B cell (primary cell): Measurements from ENCODE around the gene AQP3. TPM values are rescaled to one million over a fixed set of nuclear protein-coding genes. Genes with fewer than 3 reads are reported as not detected.
"Not testable (repeated sequence)": the region's sequence is repeated elsewhere in the genome, so short reads cannot be mapped to it uniquely, and the experiment has no call there.

Source experiments
- ATAC-seq: fragments of 200-7000 bp; cut with Tn5 transposase; one replicate; pipeline ENCODE4 v1.10.0; 2021; ENCODE audit warnings: low read depth, mild to moderate bottlenecking, moderate number of reproducible peaks, moderate library complexity
- CTCF ChIA-PET: fragments of 350-600 bp; sonication (Branson Sonifier 250); formaldehyde crosslinking; loops from one replicate; lab custom pipeline; 2021; ENCODE audit warnings: antibody characterized with exemption, inconsistent platforms; lab: Charles Lee
- POLR2A ChIA-PET: fragments of 350-600 bp; sonication (Branson Sonifier 250); formaldehyde crosslinking; loops from one replicate; lab custom pipeline; 2021; ENCODE audit warnings: antibody characterized with exemption; lab: Charles Lee
- DNase-seq: peaks from one replicate; pipeline ENCODE4 v3.0.0; 2013
- H2AFZ ChIP-seq: 2 replicates; pipeline ENCODE4 v1.6.1; 2012; ENCODE audit warnings: mild to moderate bottlenecking, low read depth, low read length; ENCODE audit not compliant: insufficient read depth, poor library complexity, severe bottlenecking
- H3K27ac ChIP-seq, 2 donors: 1 replicate in 1 of 2; 2 replicates in 1 of 2; pipeline ENCODE4 v1.5.1; 2012 to 2013; ENCODE audit warnings: low read length in 2 of 2, mild to moderate bottlenecking in 2 of 2, moderate library complexity in 1 of 2
- H3K27me3 ChIP-seq, 4 experiments: fragments of 200-600 bp in 1 of 4; sonication (generic) in 1 of 4; replicated peaks in 1 of 4; 1 replicate in 2 of 4; 2 replicates in 2 of 4; pipeline versions ENCODE4 v1.6.1 to v1.7.0; 2013 to 2016; ENCODE audit warnings: low read length in 3 of 4, mild to moderate bottlenecking in 2 of 4, mixed read lengths in 1 of 4, moderate library complexity in 1 of 4; ENCODE audit not compliant: insufficient read depth in 4 of 4, control insufficient read depth in 3 of 4; ENCODE audit errors: control extremely low read depth in 1 of 4
- H3K36me3 ChIP-seq, 2 experiments: replicated peaks in 1 of 2; 1 replicate in 1 of 2; 2 replicates in 1 of 2; pipeline versions ENCODE4 v1.6.1 to v1.7.1; 2013; ENCODE audit warnings: low read length in 1 of 2; ENCODE audit not compliant: insufficient read depth in 2 of 2, control insufficient read depth in 1 of 2; ENCODE audit errors: control extremely low read depth in 1 of 2, extremely low read depth in 1 of 2
- H3K4me1 ChIP-seq, 2 donors: fragments of 200-600 bp in 1 of 2; sonication (generic) in 1 of 2; 1 replicate in 1 of 2; 2 replicates in 1 of 2; pipeline versions ENCODE4 v1.5.1 to v1.6.1; 2013 to 2017; ENCODE audit warnings: low read length in 2 of 2; ENCODE audit not compliant: control insufficient read depth in 2 of 2, insufficient read depth in 2 of 2
- H3K4me2 ChIP-seq: replicated peaks from 2 replicates; pipeline ENCODE3; 2012; ENCODE audit warnings: mild to moderate bottlenecking, low read depth, low read length; ENCODE audit not compliant: poor library complexity, severe bottlenecking
- H3K4me3 ChIP-seq, 5 experiments: fragments of 200-600 bp in 1 of 5; sonication (generic) in 1 of 5; 1 replicate in 3 of 5; 2 replicates in 2 of 5; pipeline versions ENCODE4 v1.5.1 to v1.7.0; 2011 to 2016; ENCODE audit warnings: low read length in 4 of 5, mild to moderate bottlenecking in 4 of 5, low read depth in 2 of 5, control low read depth in 1 of 5, moderate library complexity in 1 of 5; ENCODE audit not compliant: insufficient read depth in 1 of 5; ENCODE audit errors: control extremely low read depth in 1 of 5, extremely low read depth in 1 of 5
- H3K79me2 ChIP-seq: fragments of 200-600 bp; sonication (generic); one replicate; pipeline ENCODE4 v1.6.0; 2016; ENCODE audit warnings: low read length; ENCODE audit not compliant: control insufficient read depth, insufficient read depth
- H3K9ac ChIP-seq: fragments of 200-600 bp; sonication (generic); 2 replicates; pipeline ENCODE4 v1.6.1; 2017; ENCODE audit warnings: mild to moderate bottlenecking, low read length, moderate library complexity
- H3K9me3 ChIP-seq, 3 donors: one replicate each; pipeline versions ENCODE4 v1.6.1 to v1.7.1; 2013; ENCODE audit warnings: low read length in 2 of 3; ENCODE audit not compliant: control insufficient read depth in 2 of 3, insufficient read depth in 1 of 3; ENCODE audit errors: control extremely low read depth in 1 of 3
- H4K20me1 ChIP-seq: 2 replicates; pipeline ENCODE4 v1.6.0; 2012; ENCODE audit warnings: mild to moderate bottlenecking, low read length; ENCODE audit not compliant: insufficient read depth, control insufficient read depth, poor library complexity, severe bottlenecking
- H3K27ac Mint-ChIP-seq: one replicate; pipeline ENCODE4 v1.8.0; 2021; ENCODE audit warnings: mixed read lengths
- H3K27me3 Mint-ChIP-seq: one replicate; pipeline ENCODE4 v1.8.0; 2021; ENCODE audit warnings: mixed read lengths
- H3K4me1 Mint-ChIP-seq: one replicate; pipeline ENCODE4 v1.8.0; 2021; ENCODE audit warnings: mixed read lengths
- H3K4me3 Mint-ChIP-seq: one replicate; pipeline ENCODE4 v1.8.0; 2021; ENCODE audit warnings: mixed read lengths
- H3K9me3 Mint-ChIP-seq: one replicate; pipeline ENCODE4 v1.8.0; 2022; ENCODE audit warnings: mixed read lengths; ENCODE audit not compliant: insufficient read depth
- WGBS: methylation state at CpG from one replicate; pipeline ENCODE4 v1.1.5; 2013; ENCODE audit warnings: missing lambda C conversion rate; ENCODE audit not compliant: insufficient coverage; 5-methylcytosine and 5-hydroxymethylcytosine counted together
- intact Hi-C: fragments of 100-400 bp; cut with micrococcal nuclease; formaldehyde crosslinking; loops from one replicate; pipeline ENCODE4 v1.10.0; 2022
- polyA plus RNA-seq: library from polyadenylated mRNA; depleted of rRNA; stranded (reverse); fragments of >200 nt; gene quantifications from 2 replicates; pipeline ENCODE4 v1.2.3, GENCODE V29; 2012
- total RNA-seq, 2 donors: library from RNA; stranded (reverse); fragments of 120-200 nt in 1 of 2; gene quantifications; 1 replicate in 1 of 2; 2 replicates in 1 of 2; pipeline versions ENCODE4 v1.2.3 to v1.2.4, GENCODE V29; 2013 to 2022

AQP3 gene
- total and polyA plus RNA-seq, 2 donors (not counting 1 experiment from before 2014, with no cell fraction given): 1.8 to 10.0 TPM

DNA sequence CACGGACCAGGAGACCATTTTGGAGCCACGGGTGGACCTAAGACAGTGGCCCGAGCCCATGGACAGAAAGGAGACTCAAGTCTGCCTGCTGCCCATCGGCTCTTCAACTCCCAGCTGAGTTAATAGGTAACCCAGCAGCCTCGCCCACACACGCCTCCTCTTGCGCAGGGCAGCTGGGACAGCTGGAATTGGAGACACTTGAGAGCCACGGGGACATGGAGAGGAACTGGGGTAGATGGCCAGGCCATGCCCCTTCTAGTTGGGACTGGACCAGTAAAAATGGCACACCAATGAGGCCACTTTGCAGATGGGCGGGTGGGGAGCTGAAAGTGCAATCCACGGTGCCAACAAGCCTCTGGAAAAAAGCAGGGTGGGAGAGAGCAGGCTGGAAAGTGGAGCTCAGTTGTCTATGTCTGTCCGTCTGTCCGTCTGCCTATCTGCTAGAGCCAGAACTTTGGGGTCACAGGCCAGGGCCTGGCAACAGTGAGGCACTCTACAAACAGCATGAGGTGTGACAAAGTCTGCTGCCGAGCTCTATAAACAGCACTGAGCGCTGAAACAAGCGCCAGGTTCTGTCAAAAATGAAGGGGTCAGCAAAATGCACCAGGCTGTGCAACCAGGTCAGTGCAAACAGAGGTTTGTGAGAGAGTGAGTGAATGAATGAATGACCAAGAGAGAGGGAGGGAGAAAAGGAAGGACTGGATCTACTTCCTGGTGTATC, 52.1 kb downstream of the AQP3 start:
- H3K9me3 Mint-ChIP-seq, H3K27ac Mint-ChIP-seq, H3K4me3 Mint-ChIP-seq, intact Hi-C loops, CTCF ChIA-PET, H3K4me2 ChIP-seq, H4K20me1 ChIP-seq, H3K4me1 ChIP-seq, DNase-seq, H3K27me3 ChIP-seq, H3K9ac ChIP-seq, H3K36me3 ChIP-seq, H3K4me3 ChIP-seq, H2AFZ ChIP-seq, POLR2A ChIA-PET, ATAC-seq, H3K9me3 ChIP-seq, H3K79me2 ChIP-seq, H3K4me1 Mint-ChIP-seq, H3K27ac ChIP-seq: not testable (repeated sequence)
- H3K27me3 Mint-ChIP-seq: peaks cover 16% of the 10 kb centered on the region
- WGBS: 93% methylated on average over 15 of the region's 15 CpGs

DNA sequence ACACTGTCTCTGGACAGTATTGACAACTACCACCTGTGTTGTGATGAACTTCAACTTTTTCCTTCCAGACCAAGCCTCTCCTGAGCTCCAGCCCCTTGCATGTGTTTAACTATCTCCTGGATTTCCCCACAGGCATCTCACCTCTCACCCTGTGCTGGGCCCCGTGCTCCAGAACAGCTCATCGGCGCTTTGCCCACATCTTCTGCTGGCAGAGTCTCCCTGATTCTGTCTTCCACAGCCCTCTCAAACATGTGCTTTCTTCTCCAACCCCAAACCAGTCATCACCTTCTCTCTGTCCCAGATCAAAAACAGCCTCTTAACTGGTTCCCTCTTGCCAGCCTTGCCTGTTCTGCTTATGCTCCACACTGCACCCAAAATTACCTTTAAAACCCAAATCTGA, 53.4 kb downstream of the AQP3 start:
- H4K20me1 ChIP-seq, H3K4me3 ChIP-seq, H3K27me3 Mint-ChIP-seq, H3K79me2 ChIP-seq, H3K27me3 ChIP-seq, POLR2A ChIA-PET, H2AFZ ChIP-seq, DNase-seq, H3K27ac Mint-ChIP-seq, H3K9me3 Mint-ChIP-seq, H3K9ac ChIP-seq, H3K36me3 ChIP-seq, ATAC-seq, H3K4me2 ChIP-seq, H3K27ac ChIP-seq, H3K4me1 Mint-ChIP-seq, H3K9me3 ChIP-seq, intact Hi-C loops, H3K4me1 ChIP-seq, CTCF ChIA-PET, H3K4me3 Mint-ChIP-seq: not testable (repeated sequence)
- WGBS: 92% methylated on average over 3 of the region's 3 CpGs
